Activated CD4-positive, alpha-beta T cell treated with anti-CD3 and anti-CD28 coated beads, Interleukin-2, amount 50 U/mL, for 4 hours (primary cell): ENCODE data around the gene CLIC5.

Source experiments
- DNase-seq, 2 experiments: peaks; one replicate each; pipeline ENCODE4 v3.0.0-alpha.2; 2020

CLIC5 gene

DNA sequence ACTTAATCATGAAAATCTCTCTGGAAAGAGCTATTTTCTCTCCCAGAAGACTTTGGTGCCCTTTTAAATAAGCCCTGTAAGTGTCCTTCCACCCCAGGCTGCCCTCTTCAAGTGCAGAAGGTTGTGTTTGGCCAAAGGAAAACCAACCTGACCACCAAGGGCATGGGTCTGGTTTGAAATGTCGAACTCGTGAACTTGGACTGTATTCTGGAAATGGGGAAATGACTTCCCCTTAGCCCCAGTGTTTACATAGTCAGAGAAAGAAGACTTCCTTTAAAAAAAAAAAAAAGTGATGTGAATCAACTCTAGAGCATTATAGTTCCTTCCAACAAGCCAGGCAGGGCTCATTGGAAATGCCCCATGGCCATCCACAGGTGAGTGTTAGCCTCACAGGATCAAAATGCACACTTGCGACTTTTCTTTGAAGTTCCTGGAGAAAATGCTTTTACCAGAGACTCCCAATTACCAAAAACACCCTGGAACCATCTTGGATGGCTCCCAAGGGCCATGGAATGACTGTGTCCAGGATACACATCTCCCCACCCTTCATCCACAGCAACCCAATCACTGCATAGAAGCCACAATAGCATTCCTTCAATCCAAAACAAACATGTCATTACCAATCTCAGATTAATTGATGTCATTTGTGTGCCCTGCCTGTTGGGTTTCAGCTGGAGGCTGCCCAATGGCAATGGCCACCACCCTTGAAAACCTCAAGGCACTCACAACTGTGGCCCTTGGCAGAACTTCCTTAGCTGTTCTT, 133.8 kb downstream of the CLIC5 start:
- DNase-seq = no peak

- DNase-seq = no peak
Measured at GRCh38 chr6:45880676-45881075, 135.0 kb downstream of the CLIC5 start.

- no peak for DNase-seq
Measured at GRCh38 chr6:45880159-45880558, 135.5 kb downstream of the CLIC5 start.

DNA sequence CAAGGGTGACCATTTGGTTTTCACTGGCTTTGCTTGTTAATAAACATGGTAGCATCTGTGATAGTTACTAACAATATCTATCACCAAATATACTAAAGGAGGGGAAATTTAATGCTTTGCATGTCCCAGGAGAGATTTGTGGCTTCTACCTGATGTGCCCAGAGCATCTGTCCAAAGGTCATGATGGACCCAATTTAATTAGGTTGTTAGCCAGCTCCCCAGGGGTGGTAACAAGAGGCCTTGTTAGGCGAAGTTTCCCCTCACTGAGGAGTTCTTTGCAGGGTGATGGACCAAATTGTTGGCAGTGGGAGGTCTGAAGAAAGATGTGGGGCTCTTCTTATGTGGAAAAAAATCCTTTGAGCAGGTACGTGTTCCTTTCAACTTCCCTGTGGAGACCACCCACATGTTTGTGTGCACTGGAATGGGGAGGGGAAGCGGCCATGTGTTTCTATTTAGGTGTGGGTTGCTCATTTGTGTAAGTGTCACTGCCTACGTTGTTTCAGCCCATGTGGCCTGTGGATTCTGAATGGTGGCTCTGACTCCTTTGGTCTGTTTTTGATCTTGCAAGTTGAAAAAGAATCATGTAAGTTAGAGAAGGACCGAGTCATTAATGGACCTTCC, 137.6 kb downstream of the CLIC5 start:
- no peak for DNase-seq

GRCh38 chr6:45872827-45873365, 142.8 kb downstream of the CLIC5 start:
- DNase-seq = no peak

DNA sequence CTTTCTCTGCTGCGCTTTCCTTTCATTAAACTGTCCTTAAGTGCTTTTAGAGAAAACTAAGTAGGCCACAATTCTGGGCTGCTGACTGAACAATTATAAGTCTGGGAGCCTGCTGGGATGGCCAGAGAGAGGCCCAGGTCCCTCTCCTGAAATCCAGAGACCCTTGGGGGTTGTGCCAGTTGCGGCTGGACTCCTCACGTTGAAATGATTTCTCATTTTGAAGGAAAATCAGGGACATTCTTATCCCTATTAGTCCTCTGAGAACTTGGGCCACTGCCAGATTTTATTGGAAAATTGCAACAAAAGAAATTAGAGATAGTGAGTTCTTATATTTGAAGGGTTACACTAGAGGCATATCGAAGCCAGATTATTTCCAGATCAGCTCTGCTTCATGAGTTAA, 145.1 kb downstream of the CLIC5 start:
- no peak for DNase-seq

GRCh38 chr6:45864651-45865050, 151.0 kb downstream of the CLIC5 start:
- no peak for DNase-seq

DNA sequence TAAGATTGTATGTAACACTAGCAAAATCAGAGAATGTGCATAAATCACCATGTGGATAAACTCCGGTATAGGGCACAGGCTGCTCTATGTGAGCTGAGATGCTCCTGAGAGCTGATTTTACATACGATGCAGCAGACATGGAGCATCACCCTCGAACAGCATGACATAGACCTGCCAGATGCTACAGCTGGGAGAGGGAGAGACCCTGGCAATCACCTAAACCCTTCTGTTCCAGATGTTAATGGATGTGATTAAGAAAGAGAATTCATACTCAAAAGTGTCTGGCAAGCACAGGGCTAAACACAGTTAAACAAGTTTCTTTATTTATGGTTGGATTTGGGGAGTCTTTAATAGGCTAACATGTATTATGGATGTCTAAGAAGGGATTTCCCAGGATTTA, 157.0 kb downstream of the CLIC5 start:
- DNase-seq = no peak

- no peak for DNase-seq
Measured at GRCh38 chr6:45857827-45858226, 157.8 kb downstream of the CLIC5 start.

- no peak for DNase-seq
Measured at GRCh38 chr6:45855642-45856394, 159.8 kb downstream of the CLIC5 start.

GRCh38 chr6:45854149-45854742, 161.4 kb downstream of the CLIC5 start:
- DNase-seq = no peak

DNA sequence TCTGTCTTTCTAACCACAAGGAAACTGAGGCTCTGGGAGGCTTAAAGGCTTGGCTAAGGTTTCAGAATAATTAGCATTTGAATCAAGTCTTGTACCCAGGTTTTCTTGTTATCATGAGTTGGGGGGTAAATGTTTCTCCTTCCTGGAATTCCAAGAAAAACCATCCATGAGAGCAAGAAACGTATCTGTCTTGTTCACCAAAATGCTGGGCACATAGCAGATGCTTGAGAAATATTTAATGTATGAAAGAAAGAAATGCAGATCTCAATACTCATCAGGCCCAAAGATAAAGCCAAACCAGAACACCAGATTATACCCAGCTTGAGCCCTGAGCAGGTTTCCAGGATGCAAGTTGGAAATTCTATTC, 164.6 kb downstream of the CLIC5 start:
- DNase-seq = no peak

GRCh38 chr6:45850378-45851033, 165.2 kb downstream of the CLIC5 start:
- DNase-seq = no peak

- no peak for DNase-seq
Measured at GRCh38 chr6:45845567-45845966, 170.1 kb downstream of the CLIC5 start.

GRCh38 chr6:45844986-45845385, 170.7 kb downstream of the CLIC5 start:
- no peak for DNase-seq

GRCh38 chr6:45843848-45844521, 171.7 kb downstream of the CLIC5 start:
- no peak for DNase-seq

DNA sequence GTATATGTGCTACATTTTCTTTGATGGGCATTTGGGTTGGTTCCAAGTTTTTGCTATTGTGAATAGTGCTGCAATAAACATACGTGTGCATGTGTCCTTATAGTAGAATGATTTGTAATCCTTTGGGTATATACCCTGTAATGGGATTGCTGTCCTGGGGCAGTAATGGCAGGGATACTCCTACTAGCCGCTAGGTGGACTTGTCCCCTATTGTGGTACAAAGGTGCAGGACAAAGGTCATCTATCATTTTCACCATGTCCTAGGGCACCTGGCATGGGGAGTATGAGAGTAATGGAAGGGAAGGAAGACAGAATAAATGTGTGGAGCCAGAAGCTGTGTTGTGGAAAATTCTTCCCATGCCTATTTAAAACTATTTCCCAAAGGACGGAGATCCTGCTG, 174.6 kb downstream of the CLIC5 start:
- DNase-seq = no peak

DNA sequence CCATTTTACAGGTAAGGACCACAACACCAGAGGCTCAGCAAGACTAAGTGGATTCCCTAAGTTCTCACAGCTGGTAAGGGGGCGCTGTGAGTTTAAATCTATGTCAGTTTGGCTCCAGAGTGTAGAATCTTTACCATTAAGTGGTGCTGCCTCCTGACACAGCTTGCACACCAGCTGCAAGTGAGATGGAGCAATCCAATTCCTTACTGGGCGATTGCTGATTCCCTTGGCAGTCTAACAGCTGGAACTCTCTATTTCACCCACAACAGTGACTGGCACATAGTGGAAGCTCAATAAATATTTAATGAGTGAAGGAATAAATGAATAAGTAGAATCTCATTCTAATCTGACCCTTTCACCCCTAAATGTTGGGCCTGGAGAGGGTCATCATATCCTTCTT, 176.7 kb downstream of the CLIC5 start:
- DNase-seq = no peak

- no peak for DNase-seq
Measured at GRCh38 chr6:45838451-45838850, 177.2 kb downstream of the CLIC5 start.

- no peak for DNase-seq
Measured at GRCh38 chr6:45837541-45838200, 178.0 kb downstream of the CLIC5 start.

DNA sequence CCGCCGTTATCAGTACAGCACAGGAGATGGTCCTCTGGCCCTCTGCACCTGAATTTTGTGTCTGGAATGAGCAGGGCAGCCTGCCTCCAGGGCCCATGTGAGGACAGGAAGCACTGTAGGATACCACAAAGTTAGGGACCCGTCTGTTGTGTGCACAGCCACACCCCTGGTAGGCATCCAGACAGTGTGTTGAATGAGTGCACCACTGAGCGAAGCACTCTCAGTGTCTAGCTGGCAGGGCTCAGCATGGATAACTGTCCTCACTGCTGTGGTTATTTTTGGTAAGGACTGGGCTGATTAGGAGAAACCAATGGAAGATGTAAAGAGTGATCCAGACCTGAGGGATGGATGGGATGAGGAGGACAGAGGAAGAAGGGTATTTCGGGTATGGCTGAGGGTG, 178.7 kb downstream of the CLIC5 start:
- no peak for DNase-seq

- no peak for DNase-seq
Measured at GRCh38 chr6:45836438-45836824, 179.2 kb downstream of the CLIC5 start.
